Lower leg skin (tissue), 4 donors: Measurements from ENCODE around the gene C11orf58. TPM values are rescaled to one million over a fixed set of nuclear protein-coding genes. Genes with fewer than 3 reads are reported as not detected.

Experiments
- DNase-seq, 2 donors: peaks; one replicate each; pipeline ENCODE4 v3.0.0-alpha.2; 2019; ENCODE audit warnings: low spot score in 2 of 2
- H3K4me3 ChIP-seq: fragments of 200-600 bp; sonication (generic); 2 replicates; pipeline ENCODE4 v1.5.1; 2017; ENCODE audit warnings: mild to moderate bottlenecking, low read depth; ENCODE audit not compliant: poor library complexity, severe bottlenecking
- CTCF ChIP-seq, 3 donors: fragments of 450-650 bp; IDR thresholded peaks; one replicate each; pipeline ENCODE4 v1.5.1; 2016; ENCODE audit warnings: antibody characterized with exemption in 3 of 3, mild to moderate bottlenecking in 3 of 3, moderate library complexity in 2 of 3
- POLR2A ChIP-seq, 2 donors: fragments of 450-650 bp; IDR thresholded peaks; one replicate each; pipeline ENCODE4 v1.6.1; 2016 to 2017; ENCODE audit warnings: antibody characterized with exemption in 2 of 2, mild to moderate bottlenecking in 1 of 2, moderate library complexity in 1 of 2
- WGBS, 2 donors: methylation state at CpG; one replicate each; pipeline ENCODE4 v1.1.5; 2018; 5-methylcytosine and 5-hydroxymethylcytosine counted together
- intact Hi-C: fragments of 100-400 bp; cut with DNase I; formaldehyde crosslinking; loops from one replicate; pipeline ENCODE4 v1.15.0; 2023; ENCODE audit warnings: low total_unique reads
- total RNA-seq, 4 donors: library from RNA; depleted of rRNA; stranded (reverse); fragments of >200 nt; gene quantifications; one replicate each; pipeline ENCODE4 v1.1.0, GENCODE V29; 2016

C11orf58 gene
- total RNA-seq, 4 donors from 2014 or later, result 109 to 168 (median 154) TPM

- no peak for DNase-seq
- WGBS, 2 donors, result 95% methylated on average over 4 of the region's 4 CpGs
- TF ChIP-seq POLR2A (IDR thresholded peaks at IDR 0.05) (no peak), CTCF (IDR thresholded peaks at IDR 0.05) (no peak)
- H3K4me3 ChIP-seq, result no peak overlapping the region
- intact Hi-C loops, result no loop called here
Observed at GRCh38 chr11:16758382-16759024, 20.1 kb downstream of the C11orf58 start.

- DNase-seq, result no peak
- no peak overlapping the region for H3K4me3 ChIP-seq
- 75 to 78% methylated on average over 8 of the region's 8 CpGs for WGBS, 2 donors
- TF ChIP-seq CTCF (IDR thresholded peaks at IDR 0.05), result no peak
- TF ChIP-seq POLR2A (IDR thresholded peaks at IDR 0.05), result no peak
- intact Hi-C loops, result no loop called here
Observed at GRCh38 chr11:16759857-16760508, 21.5 kb downstream of the C11orf58 start.

- TF ChIP-seq POLR2A (IDR thresholded peaks at IDR 0.05) (no peak), CTCF (IDR thresholded peaks at IDR 0.05) (no peak)
- no peak overlapping the region for H3K4me3 ChIP-seq
- intact Hi-C loops, result no loop called here
- DNase-seq, result no peak
- WGBS, 2 donors, result 85 to 93% methylated on average over 1 of the region's 1 CpG
Observed at GRCh38 chr11:16763746-16764145, 25.3 kb downstream of the C11orf58 start.

- intact Hi-C loops, result no loop called here
Observed at GRCh38 chr11:16764888-16765287, 26.4 kb downstream of the C11orf58 start.

GRCh38 chr11:16767137-16767536 lies 28.7 kb downstream of the C11orf58 start:
- intact Hi-C loops, result no loop called here
- TF ChIP-seq CTCF (IDR thresholded peaks at IDR 0.05) (no peak), POLR2A (IDR thresholded peaks at IDR 0.05) (no peak)
- DNase-seq, result peak in 1 of 2 donors; percentile 36
- WGBS, 2 donors, result 79 to 87% methylated on average over 4 of the region's 4 CpGs
- no peak overlapping the region for H3K4me3 ChIP-seq

More at GRCh38 chr11:16764888-16765287, 26.4 kb downstream of the C11orf58 start:
- no peak for TF ChIP-seq POLR2A (IDR thresholded peaks at IDR 0.05)
- no peak for TF ChIP-seq CTCF (IDR thresholded peaks at IDR 0.05)
- 92 to 95% methylated on average over 8 of the region's 8 CpGs for WGBS, 2 donors
- DNase-seq, result no peak
- no peak overlapping the region for H3K4me3 ChIP-seq
